ENCODE measurements around the gene TMEM139. TPM values are rescaled to one million over a fixed set of nuclear protein-coding genes. Genes with fewer than 3 reads are reported as not detected.

The TMEM139 gene
- total RNA-seq, 1 donor from 2014 or later, result 8.8 TPM

- Histone ChIP-seq H3K27ac (replicated peaks) (peak overlapping the region; percentile 83), H3K36me3 (no peaks in the 10 kb centered on the region), H3K4me3 (peak overlapping the region; percentile 41), H3K4me1 (peaks cover 35% of the 10 kb centered on the region), H3K27me3 (ENCODE audit: low read depth) (no peaks in the 10 kb centered on the region), H3K9me3 (replicated peaks) (no peaks in the 10 kb centered on the region)
- intact Hi-C loops (cut with micrococcal nuclease), result no loop called here
- DNase-seq, result no peak
- no peak for TF ChIP-seq CTCF (IDR thresholded peaks at IDR 0.05; ENCODE audit: borderline replicate concordance)
Measured at GRCh38 chr7:143280160-143280559, 4.6 kb upstream of the TMEM139 start.

GRCh38 chr7:143280566-143280965 lies 4.2 kb upstream of the TMEM139 start:
- intact Hi-C loops (cut with micrococcal nuclease), result no loop called here
- Histone ChIP-seq H3K9me3 (replicated peaks) (no peaks in the 10 kb centered on the region), H3K4me1 (peaks cover 39% of the 10 kb centered on the region), H3K27ac (replicated peaks) (peak overlapping the region; percentile 83), H3K36me3 (no peaks in the 10 kb centered on the region), H3K27me3 (ENCODE audit: low read depth) (no peaks in the 10 kb centered on the region), H3K4me3 (no peak overlapping the region)
- no peak for DNase-seq
- no peak for TF ChIP-seq CTCF (IDR thresholded peaks at IDR 0.05; ENCODE audit: borderline replicate concordance)

GRCh38 chr7:143281529-143281928 lies 3.2 kb upstream of the TMEM139 start:
- DNase-seq, result no peak
- Histone ChIP-seq H3K27ac (replicated peaks) (no peak overlapping the region), H3K27me3 (ENCODE audit: low read depth) (no peaks in the 10 kb centered on the region), H3K36me3 (no peaks in the 10 kb centered on the region), H3K9me3 (replicated peaks) (no peaks in the 10 kb centered on the region), H3K4me3 (no peak overlapping the region), H3K4me1 (peaks cover 48% of the 10 kb centered on the region)
- intact Hi-C loops (cut with micrococcal nuclease), result no loop called here
- no peak for TF ChIP-seq CTCF (IDR thresholded peaks at IDR 0.05; ENCODE audit: borderline replicate concordance)

GRCh38 chr7:143282124-143282523 lies 2.6 kb upstream of the TMEM139 start:
- intact Hi-C loops (cut with micrococcal nuclease), result no loop called here
- no peak overlapping the region for H3K4me3 ChIP-seq
- peaks cover 54% of the 10 kb centered on the region for H3K4me1 ChIP-seq
- H3K27ac ChIP-seq (replicated peaks), result no peak overlapping the region
- H3K27me3 ChIP-seq (ENCODE audit: low read depth), result no peaks in the 10 kb centered on the region
- DNase-seq, result no peak
- TF ChIP-seq CTCF (IDR thresholded peaks at IDR 0.05; ENCODE audit: borderline replicate concordance), result no peak
- H3K9me3 ChIP-seq (replicated peaks), result no peaks in the 10 kb centered on the region
- no peaks in the 10 kb centered on the region for H3K36me3 ChIP-seq

- no peaks in the 10 kb centered on the region for H3K27me3 ChIP-seq (ENCODE audit: low read depth)
- intact Hi-C loops (cut with micrococcal nuclease), result no loop called here
- DNase-seq, result no peak
- TF ChIP-seq CTCF (IDR thresholded peaks at IDR 0.05; ENCODE audit: borderline replicate concordance), result no peak
- peak overlapping the region; percentile 32 for H3K27ac ChIP-seq (replicated peaks)
- H3K36me3 ChIP-seq, result no peaks in the 10 kb centered on the region
- H3K4me3 ChIP-seq, result no peak overlapping the region
- H3K4me1 ChIP-seq, result peaks cover 63% of the 10 kb centered on the region
- H3K9me3 ChIP-seq (replicated peaks), result no peaks in the 10 kb centered on the region
Measured at GRCh38 chr7:143283381-143283780, 1.4 kb upstream of the TMEM139 start.

- Histone ChIP-seq H3K9me3 (replicated peaks) (no peaks in the 10 kb centered on the region), H3K4me3 (peak overlapping the region; percentile 57), H3K36me3 (no peaks in the 10 kb centered on the region), H3K4me1 (peaks cover 65% of the 10 kb centered on the region), H3K27me3 (ENCODE audit: low read depth) (no peaks in the 10 kb centered on the region), H3K27ac (replicated peaks) (peak overlapping the region; percentile 75)
- TF ChIP-seq CTCF (IDR thresholded peaks at IDR 0.05; ENCODE audit: borderline replicate concordance), result no peak
- peak; percentile 30 for DNase-seq
- intact Hi-C loops (cut with micrococcal nuclease), result no loop called here
Measured at GRCh38 chr7:143285470-143285778, 666 bp downstream of the TMEM139 start.

Data from left ventricle myocardium inferior (tissue), 1 donor.